H9 (cell line): ENCODE measurements around the gene FAM193A. TPM values are rescaled to one million over a fixed set of nuclear protein-coding genes. Genes with fewer than 3 reads are reported as not detected.

Experiments
- DNase-seq: peaks from one replicate; pipeline ENCODE4 v3.0.0-alpha.2; 2017
- H2AFZ ChIP-seq: one replicate; pipeline ENCODE4 v1.6.1; 2013; ENCODE audit warnings: mild to moderate bottlenecking, low read length, control low read depth, moderate library complexity
- H2AK5ac ChIP-seq: 2 replicates; pipeline ENCODE4 v1.6.1; 2013; ENCODE audit warnings: low read length, control low read depth, mixed read lengths; ENCODE audit not compliant: insufficient read length
- H2BK120ac ChIP-seq: one replicate; pipeline ENCODE4 v1.6.1; 2013; ENCODE audit warnings: low read depth, mild to moderate bottlenecking, low read length, control low read depth, inconsistent platforms; ENCODE audit not compliant: poor library complexity, severe bottlenecking
- H2BK12ac ChIP-seq: 2 replicates; pipeline ENCODE4 v1.6.1; 2013; ENCODE audit warnings: low read length, control low read depth, mixed read lengths, low read depth; ENCODE audit not compliant: insufficient read length
- H2BK15ac ChIP-seq: 2 replicates; pipeline ENCODE4 v1.6.1; 2013; ENCODE audit warnings: low read depth, low read length, control low read depth
- H2BK20ac ChIP-seq: one replicate; pipeline ENCODE4 v1.6.1; 2013; ENCODE audit warnings: low read depth, mild to moderate bottlenecking, low read length, control low read depth, inconsistent platforms; ENCODE audit not compliant: poor library complexity, severe bottlenecking
- H2BK5ac ChIP-seq: 2 replicates; pipeline ENCODE4 v1.6.1; 2013; ENCODE audit warnings: low read length, control low read depth, mixed read lengths; ENCODE audit not compliant: insufficient read length
- H3K14ac ChIP-seq: 2 replicates; pipeline ENCODE4 v1.6.1; 2013; ENCODE audit warnings: low read length, control low read depth; ENCODE audit not compliant: insufficient read depth
- H3K18ac ChIP-seq: 2 replicates; pipeline ENCODE4 v1.6.1; 2013; ENCODE audit warnings: low read depth, mild to moderate bottlenecking, mixed read lengths, low read length, control low read depth; ENCODE audit not compliant: insufficient read length
- H3K23ac ChIP-seq: 2 replicates; pipeline ENCODE4 v1.6.1; 2013; ENCODE audit warnings: low read length, control low read depth, mixed read lengths, low read depth; ENCODE audit not compliant: insufficient read length
- H3K23me2 ChIP-seq: 2 replicates; pipeline ENCODE4 v1.6.1; 2013; ENCODE audit warnings: low read depth, mild to moderate bottlenecking, mixed read lengths, low read length, control low read depth; ENCODE audit not compliant: insufficient read length, poor library complexity, severe bottlenecking
- H3K27ac ChIP-seq: 2 replicates; pipeline ENCODE4 v1.5.1; 2013; ENCODE audit warnings: low read length, control low read depth, mixed read lengths, low read depth; ENCODE audit not compliant: insufficient read length
- H3K27me3 ChIP-seq: 2 replicates; pipeline ENCODE4 v1.6.1; 2013; ENCODE audit warnings: low read length, control low read depth, inconsistent platforms; ENCODE audit not compliant: insufficient read depth
- H3K4ac ChIP-seq: 2 replicates; pipeline ENCODE4 v1.6.1; 2013; ENCODE audit warnings: low read depth, mild to moderate bottlenecking, control low read depth, inconsistent platforms, low read length, moderate library complexity
- H3K4me1 ChIP-seq: 2 replicates; pipeline ENCODE4 v1.6.1; 2013; ENCODE audit warnings: low read length, control low read depth, inconsistent platforms; ENCODE audit not compliant: insufficient read depth
- H3K4me2 ChIP-seq: 2 replicates; pipeline ENCODE4 v1.6.1; 2013; ENCODE audit warnings: low read length, control low read depth, mixed read lengths; ENCODE audit not compliant: insufficient read length, insufficient read depth
- H3K56ac ChIP-seq: 2 replicates; pipeline ENCODE4 v1.6.1; 2013; ENCODE audit warnings: low read depth, mild to moderate bottlenecking, mixed read lengths, low read length, control low read depth; ENCODE audit not compliant: insufficient read length
- H3K79me1 ChIP-seq: 2 replicates; pipeline ENCODE4 v1.6.1; 2013; ENCODE audit warnings: low read depth, mild to moderate bottlenecking, moderate library complexity, low read length, control low read depth, inconsistent platforms; ENCODE audit not compliant: insufficient read depth, poor library complexity, severe bottlenecking
- H3K79me2 ChIP-seq: 2 replicates; pipeline ENCODE4 v1.6.1; 2013; ENCODE audit warnings: low read length, control low read depth, inconsistent platforms; ENCODE audit not compliant: insufficient read depth
- H3K9ac ChIP-seq: 2 replicates; pipeline ENCODE4 v1.6.1; 2013; ENCODE audit warnings: low read length, control low read depth, mixed read lengths; ENCODE audit not compliant: insufficient read length; ENCODE audit errors: extremely low read depth
- H3K9me3 ChIP-seq: one replicate; pipeline ENCODE4 v1.6.1; 2013; ENCODE audit warnings: low read depth, low read length, inconsistent platforms; ENCODE audit not compliant: control insufficient read depth
- H3T11ph ChIP-seq: one replicate; pipeline ENCODE4 v1.6.1; 2013; ENCODE audit warnings: mild to moderate bottlenecking, low read length, control low read depth, inconsistent platforms
- H4K20me1 ChIP-seq: one replicate; pipeline ENCODE4 v1.6.1; 2013; ENCODE audit not compliant: control insufficient read depth, insufficient read length, insufficient read depth
- H4K5ac ChIP-seq: 2 replicates; pipeline ENCODE4 v1.6.1; 2013; ENCODE audit warnings: low read depth, mild to moderate bottlenecking, mixed read lengths, low read length, control low read depth; ENCODE audit not compliant: insufficient read length
- H4K8ac ChIP-seq: replicated peaks from 2 replicates; pipeline ENCODE4 v1.6.1; 2013; ENCODE audit warnings: low read length, control low read depth, mixed read lengths, low read depth; ENCODE audit not compliant: insufficient read length
- H4K91ac ChIP-seq: 2 replicates; pipeline ENCODE4 v1.6.1; 2013; ENCODE audit warnings: low read depth, mild to moderate bottlenecking, moderate library complexity, mixed read lengths, low read length, control low read depth; ENCODE audit not compliant: insufficient read length
- H3K27ac Mint-ChIP-seq, 3 experiments: 2 replicates in 2 of 3; 3 replicates in 1 of 3; pipeline ENCODE4 v1.8.0; 2020 to 2021; ENCODE audit warnings: mixed read lengths in 3 of 3, mild to moderate bottlenecking in 1 of 3, moderate library complexity in 1 of 3
- H3K27me3 Mint-ChIP-seq: 2 replicates; pipeline ENCODE4 v1.8.0; 2021; ENCODE audit warnings: low read depth, mild to moderate bottlenecking, moderate library complexity, mixed read lengths
- H3K36me3 Mint-ChIP-seq, 3 experiments: 2 replicates in 2 of 3; 3 replicates in 1 of 3; pipeline ENCODE4 v1.8.0; 2020 to 2021; ENCODE audit warnings: low read depth in 3 of 3, mixed read lengths in 3 of 3; ENCODE audit not compliant: insufficient read depth in 1 of 3
- H3K4me1 Mint-ChIP-seq, 2 experiments: 2 replicates each; pipeline ENCODE4 v1.8.0; 2020; ENCODE audit warnings: mixed read lengths in 2 of 2
- H3K4me3 Mint-ChIP-seq, 2 experiments: 2 replicates in 1 of 2; 3 replicates in 1 of 2; pipeline ENCODE4 v1.8.0; 2020 to 2021; ENCODE audit warnings: mild to moderate bottlenecking in 2 of 2, mixed read lengths in 2 of 2, moderate library complexity in 1 of 2
- H3K9me3 Mint-ChIP-seq, 2 experiments: 2 replicates in 1 of 2; 3 replicates in 1 of 2; pipeline ENCODE4 v1.8.0; 2020; ENCODE audit warnings: mild to moderate bottlenecking in 2 of 2, mixed read lengths in 2 of 2, moderate library complexity in 1 of 2
- WGBS: extraction: QIAGEN DNeasy Blood & Tissue Kit; methylation state at CpG from one replicate; pipeline ENCODE4 v1.1.7; 2013; ENCODE audit warnings: missing lambda C conversion rate, low lambda C conversion rate, mixed read lengths; ENCODE audit not compliant: insufficient read length; ENCODE audit errors: extremely low coverage; 5-methylcytosine and 5-hydroxymethylcytosine counted together
- total RNA-seq: library from RNA; stranded (reverse); gene quantifications from 2 replicates; pipeline ENCODE4 v1.2.1, GENCODE V29; 2021
- TF ChIP-seq, protein P1 (sequence below): fragments of 200-600 bp; sonication (generic); conservative IDR thresholded peaks from 3 replicates; pipeline ENCODE4 v1.8.0; 2021; ENCODE audit warnings: antibody characterized with exemption, mild to moderate bottlenecking

Gene FAM193A
- total RNA-seq, 1 experiment from 2014 or later = 36.9 TPM

DNA sequence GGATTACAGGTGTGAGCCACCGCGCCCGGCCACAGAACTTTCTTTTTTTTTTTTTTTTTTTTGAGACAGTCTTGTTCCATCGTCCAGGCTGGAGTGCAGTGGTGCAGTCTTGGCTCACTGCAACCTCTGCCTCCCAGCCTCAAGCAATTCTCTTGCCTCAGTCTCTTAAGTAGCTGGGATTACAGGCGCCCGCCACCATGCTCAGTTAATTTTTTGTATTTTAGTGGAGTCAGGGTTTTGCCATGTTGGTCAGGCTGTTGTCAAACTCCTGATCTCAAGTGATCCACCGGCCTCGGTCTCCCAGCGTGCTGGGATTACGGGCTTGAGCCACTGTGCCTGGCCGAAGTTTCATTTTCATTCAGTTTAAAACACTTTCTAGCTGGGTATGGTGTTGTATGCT, 16.4 kb downstream of the FAM193A start:
- TF ChIP-seq, protein P1, sequence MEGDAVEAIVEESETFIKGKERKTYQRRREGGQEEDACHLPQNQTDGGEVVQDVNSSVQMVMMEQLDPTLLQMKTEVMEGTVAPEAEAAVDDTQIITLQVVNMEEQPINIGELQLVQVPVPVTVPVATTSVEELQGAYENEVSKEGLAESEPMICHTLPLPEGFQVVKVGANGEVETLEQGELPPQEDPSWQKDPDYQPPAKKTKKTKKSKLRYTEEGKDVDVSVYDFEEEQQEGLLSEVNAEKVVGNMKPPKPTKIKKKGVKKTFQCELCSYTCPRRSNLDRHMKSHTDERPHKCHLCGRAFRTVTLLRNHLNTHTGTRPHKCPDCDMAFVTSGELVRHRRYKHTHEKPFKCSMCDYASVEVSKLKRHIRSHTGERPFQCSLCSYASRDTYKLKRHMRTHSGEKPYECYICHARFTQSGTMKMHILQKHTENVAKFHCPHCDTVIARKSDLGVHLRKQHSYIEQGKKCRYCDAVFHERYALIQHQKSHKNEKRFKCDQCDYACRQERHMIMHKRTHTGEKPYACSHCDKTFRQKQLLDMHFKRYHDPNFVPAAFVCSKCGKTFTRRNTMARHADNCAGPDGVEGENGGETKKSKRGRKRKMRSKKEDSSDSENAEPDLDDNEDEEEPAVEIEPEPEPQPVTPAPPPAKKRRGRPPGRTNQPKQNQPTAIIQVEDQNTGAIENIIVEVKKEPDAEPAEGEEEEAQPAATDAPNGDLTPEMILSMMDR = no peak
- no peak overlapping the region for H4K91ac ChIP-seq

More for the DNA sequence above, 16.4 kb downstream of the FAM193A start:
- Histone ChIP-seq H4K5ac (no peak overlapping the region), H3K18ac (no peak overlapping the region), H2AFZ (no peak overlapping the region), H3K4ac (no peak overlapping the region), H3K9me3 (no peaks in the 10 kb centered on the region), H2BK20ac (no peak overlapping the region), H3K23ac (no peak overlapping the region), H3K23me2 (no peaks in the 10 kb centered on the region), H4K20me1 (no peaks in the 10 kb centered on the region), H2BK12ac (no peak overlapping the region), H3K27ac (no peak overlapping the region), H3K4me2 (no peak overlapping the region), H4K8ac (no peak overlapping the region), H2BK5ac (no peak overlapping the region), H3K79me2 (peaks cover 27% of the 10 kb centered on the region), H3K79me1 (no peaks in the 10 kb centered on the region), H3K9ac (no peak overlapping the region), H3T11ph (no peak overlapping the region), H2BK15ac (no peak overlapping the region), H3K14ac (no peak overlapping the region), H3K4me1 (no peaks in the 10 kb centered on the region; the same call in 1 of the 2 replicates), H2AK5ac (no peak overlapping the region), H3K27me3 (no peaks in the 10 kb centered on the region), H2BK120ac (no peak overlapping the region), H3K56ac (no peak overlapping the region)
- Mint-ChIP-seq H3K27ac (no peak overlapping the region), H3K9me3 (no peaks in the 10 kb centered on the region), H3K4me3 (no peak overlapping the region), H3K4me1 (peaks cover 5 to 10% of the 10 kb centered on the region in 2 experiments; a peak in 2 of 4 replicates), H3K36me3 (peaks cover 0 to 5% (median 2%) of the 10 kb centered on the region in 3 experiments; a peak in 1 of 7 replicates), H3K27me3 (no peaks in the 10 kb centered on the region)
- DNase-seq = no peak
- WGBS = no CpG with 5 or more reads among the region's 11 CpGs
